ENCODE data around the gene NEDD4L.

- no peak for TF ChIP-seq LEF1 (IDR thresholded peaks at IDR 0.05; ENCODE audit: borderline replicate concordance)
- no peak for TF ChIP-seq SP1 (IDR thresholded peaks at IDR 0.05)
These were observed 253.2 kb downstream of the NEDD4L start for GRCh38 chr18:58297198-58297597.
